Pancreas (tissue), 10 donors: ENCODE data around the gene MRPL36. TPM values are rescaled to one million over a fixed set of nuclear protein-coding genes. Genes with fewer than 3 reads are reported as not detected.
A peak's percentile ranks its signal among the peaks of the same experiment; 100 is the strongest.

ENCODE experiments used
- ATAC-seq, 4 donors: fragments of 200-7000 bp; cut with Tn5 transposase; one replicate each; pipeline versions ENCODE4 v1.8.0 to v1.9.1; 2020; ENCODE audit warnings: mild to moderate bottlenecking in 4 of 4, moderate library complexity in 4 of 4
- DNase-seq, 6 donors: peaks; one replicate each; pipeline ENCODE4 v3.0.0-alpha.2; 2020
- FAIRE-seq: peaks from 2 replicates; lab custom pipeline; 2012; peaks lifted over from hg19 to GRCh38; lab: Jason Lieb, UNC
- H3K27ac ChIP-seq, 4 donors: fragments of 200-600 bp; sonication (generic); 1 replicate in 3 of 4; 2 replicates in 1 of 4; pipeline versions ENCODE4 v1.5.0 to v1.8.0; 2020
- H3K27me3 ChIP-seq, 4 donors: fragments of 200-600 bp; one replicate each; pipeline ENCODE4 v1.8.0; 2021
- H3K36me3 ChIP-seq, 3 donors: fragments of 200-600 bp; sonication (generic) in 1 of 3; one replicate each; pipeline versions ENCODE4 v1.5.0 to v1.8.0; 2020 to 2021
- H3K4me1 ChIP-seq, 3 donors: fragments of 200-600 bp; one replicate each; pipeline ENCODE4 v1.8.0; 2021
- H3K4me3 ChIP-seq, 4 donors: fragments of 200-600 bp; sonication (generic) in 2 of 4; one replicate each; pipeline versions ENCODE4 v1.5.0 to v1.8.0; 2020 to 2021
- H3K9me3 ChIP-seq, 4 donors: fragments of 200-600 bp; one replicate each; pipeline ENCODE4 v1.8.0; 2021
- CTCF ChIP-seq, 4 donors: fragments of 200-600 bp; sonication (generic) in 3 of 4; IDR thresholded peaks; one replicate each; pipeline versions ENCODE4 v1.5.0 to v1.8.0; 2021; ENCODE audit warnings: antibody characterized with exemption in 4 of 4
- WGBS, 2 donors: extraction: QIAGEN DNeasy Blood & Tissue Kit; methylation state at CpG; one replicate each; pipeline ENCODE4 v1.1.7; 2013; 5-methylcytosine and 5-hydroxymethylcytosine counted together
- intact Hi-C, 3 donors: fragments of 100-400 bp; cut with DNase I; formaldehyde crosslinking; loops; one replicate each; pipeline versions ENCODE4 v1.11.1 to v1.14.2; 2022
- polyA plus RNA-seq, 2 donors: library from polyadenylated mRNA; stranded (reverse); fragments of 200-250 nt; gene quantifications; one replicate each; pipeline ENCODE4 v1.2.3, GENCODE V29; 2013
- total RNA-seq, 6 donors: library from RNA; stranded (reverse); fragmentation: NEBNext Ultra II Directional in 4 of 6; extraction: Animal tissue kit (Norgen Biotek cat#: 25700) in 4 of 6; gene quantifications; one replicate each; pipeline versions ENCODE4 v1.2.1 to v1.2.4, GENCODE V29; 2021 to 2023
- donor health status: healthy with polysubstance abuse.
- donor health status: DM: no; HTN: no; CAD: no; lungs with moderate emphysema.
- donor health status: DM: no; HTN: no; CAD: no.
- donor health status: control.
- donor health status: control.
- donor health status: Bipolar disorder and iron deficiency.
- donor health status: DM: yes; HTN: yes; CAD: no.
- donor health status: DM: no; HTN: no; CAD: no.
- donor health status: DM: no; HTN: no; CAD: no.
- donor health status: DM: yes; HTN: yes; CAD: no.

Gene MRPL36
- total and polyA plus RNA-seq, 8 donors, result 13.1 to 48.0 (median 16.1) TPM

GRCh38 chr5:1824109-1824821 lies 24.6 kb upstream of the MRPL36 start:
- ATAC-seq (no peak), FAIRE-seq (no peak), DNase-seq (peak in 1 of 6 donors; percentile 64)
- Histone ChIP-seq H3K4me1 (no peaks in the 10 kb centered on the region), H3K4me3 (no peak overlapping the region), H3K27ac (no peak overlapping the region), H3K9me3 (no peaks in the 10 kb centered on the region), H3K27me3 (no peaks in the 10 kb centered on the region), H3K36me3 (peaks cover 0 to 10% (median 4%) of the 10 kb centered on the region in 3 donors)
- WGBS, 2 donors, result 92 to 96% methylated on average over 25 of the region's 25 CpGs
- no peak for TF ChIP-seq CTCF (IDR thresholded peaks at IDR 0.05)
- intact Hi-C loops, result no loop called here

- no peak for ATAC-seq
- no peaks in the 10 kb centered on the region for H3K9me3 ChIP-seq
- H3K36me3 ChIP-seq, result peaks cover 0 to 10% (median 4%) of the 10 kb centered on the region in 3 donors
- FAIRE-seq, result no peak
- no peaks in the 10 kb centered on the region for H3K4me1 ChIP-seq
- WGBS, 2 donors, result 94 to 97% methylated on average over 12 of the region's 12 CpGs
- intact Hi-C loops, result no loop called here
- H3K27me3 ChIP-seq, result no peaks in the 10 kb centered on the region
- no peak overlapping the region for H3K27ac ChIP-seq
- no peak for TF ChIP-seq CTCF (IDR thresholded peaks at IDR 0.05)
- no peak for DNase-seq
- no peak overlapping the region for H3K4me3 ChIP-seq
These were observed 23.9 kb upstream of the MRPL36 start for GRCh38 chr5:1823381-1824034.

- H3K4me3 ChIP-seq, result no peak overlapping the region
- H3K4me1 ChIP-seq, result no peaks in the 10 kb centered on the region
- no peak overlapping the region for H3K27ac ChIP-seq
- FAIRE-seq (no peak), DNase-seq (no peak), ATAC-seq (no peak)
- no peaks in the 10 kb centered on the region for H3K27me3 ChIP-seq
- no peaks in the 10 kb centered on the region for H3K9me3 ChIP-seq
- 90 to 98% methylated on average over 8 of the region's 8 CpGs for WGBS, 2 donors
- H3K36me3 ChIP-seq, result peaks cover 0 to 15% (median 10%) of the 10 kb centered on the region in 3 donors
- intact Hi-C loops, result no loop called here
- TF ChIP-seq CTCF (IDR thresholded peaks at IDR 0.05), result no peak
These were observed 22.2 kb upstream of the MRPL36 start for GRCh38 chr5:1821862-1822261.

DNA sequence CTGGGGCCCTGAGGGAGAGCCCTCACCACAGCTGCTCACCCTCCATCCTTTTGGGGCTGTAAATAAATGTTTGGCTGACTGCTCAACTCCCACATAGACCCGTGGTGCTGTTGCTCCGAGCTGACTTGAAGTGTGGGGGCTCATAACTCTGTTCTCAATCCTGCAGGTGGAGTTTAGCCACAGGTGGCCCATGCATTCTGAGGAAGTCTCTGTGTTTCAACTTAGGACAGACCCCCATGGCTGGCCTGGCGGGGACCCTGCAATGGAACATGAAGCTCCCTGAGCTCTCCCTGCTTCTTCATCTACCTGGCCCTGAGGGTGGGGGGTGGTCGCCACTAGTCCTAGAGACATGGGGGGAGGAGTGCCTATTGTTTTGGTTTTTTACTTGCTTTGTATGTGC lies 21.3 kb upstream of the MRPL36 start:
- ATAC-seq (no peak), FAIRE-seq (no peak), DNase-seq (no peak)
- intact Hi-C loops, result no loop called here
- H3K9me3 ChIP-seq, result no peaks in the 10 kb centered on the region
- H3K27ac ChIP-seq, result no peak overlapping the region
- H3K27me3 ChIP-seq, result no peaks in the 10 kb centered on the region
- TF ChIP-seq CTCF (IDR thresholded peaks at IDR 0.05), result no peak
- H3K4me3 ChIP-seq, result no peak overlapping the region
- no peaks in the 10 kb centered on the region for H3K4me1 ChIP-seq
- WGBS, 2 donors, result 97 to 99% methylated on average over 4 of the region's 4 CpGs
- H3K36me3 ChIP-seq, result peaks cover 0 to 21% (median 11%) of the 10 kb centered on the region in 3 donors

- DNase-seq (no peak), FAIRE-seq (no peak), ATAC-seq (peak in 1 of 4 donors; percentile 26)
- Histone ChIP-seq H3K4me3 (no peak overlapping the region), H3K9me3 (no peaks in the 10 kb centered on the region), H3K27ac (no peak overlapping the region), H3K4me1 (no peaks in the 10 kb centered on the region), H3K27me3 (no peaks in the 10 kb centered on the region), H3K36me3 (peaks cover 0 to 25% (median 16%) of the 10 kb centered on the region in 3 donors)
- no peak for TF ChIP-seq CTCF (IDR thresholded peaks at IDR 0.05)
- intact Hi-C loops, result no loop called here
- WGBS, 2 donors, result 84 to 93% methylated on average over 12 of the region's 12 CpGs
These were observed 20.7 kb upstream of the MRPL36 start for GRCh38 chr5:1820381-1820780.
